ENCODE data around the gene MTERF4.

MTERF4 gene

DNA sequence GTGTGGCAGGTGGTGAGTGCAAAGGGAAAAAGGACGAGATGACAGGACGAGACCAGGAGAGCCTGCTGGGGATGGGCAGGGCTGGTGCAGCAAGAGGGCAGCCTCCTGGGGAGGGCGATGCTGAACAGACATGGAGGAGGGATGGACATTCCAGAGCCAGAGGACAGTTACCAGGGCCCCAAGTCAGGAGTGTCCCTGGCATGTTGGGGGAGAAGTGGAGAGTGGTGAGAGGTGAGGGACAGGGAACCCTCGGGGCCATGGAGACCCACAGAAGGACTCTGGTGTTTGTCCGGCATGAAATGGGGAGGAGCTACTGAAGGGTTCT, 19.0 kb downstream of the MTERF4 start:
- H3K27ac ChIP-seq, result no peak overlapping the region
- TF ChIP-seq, protein P1, sequence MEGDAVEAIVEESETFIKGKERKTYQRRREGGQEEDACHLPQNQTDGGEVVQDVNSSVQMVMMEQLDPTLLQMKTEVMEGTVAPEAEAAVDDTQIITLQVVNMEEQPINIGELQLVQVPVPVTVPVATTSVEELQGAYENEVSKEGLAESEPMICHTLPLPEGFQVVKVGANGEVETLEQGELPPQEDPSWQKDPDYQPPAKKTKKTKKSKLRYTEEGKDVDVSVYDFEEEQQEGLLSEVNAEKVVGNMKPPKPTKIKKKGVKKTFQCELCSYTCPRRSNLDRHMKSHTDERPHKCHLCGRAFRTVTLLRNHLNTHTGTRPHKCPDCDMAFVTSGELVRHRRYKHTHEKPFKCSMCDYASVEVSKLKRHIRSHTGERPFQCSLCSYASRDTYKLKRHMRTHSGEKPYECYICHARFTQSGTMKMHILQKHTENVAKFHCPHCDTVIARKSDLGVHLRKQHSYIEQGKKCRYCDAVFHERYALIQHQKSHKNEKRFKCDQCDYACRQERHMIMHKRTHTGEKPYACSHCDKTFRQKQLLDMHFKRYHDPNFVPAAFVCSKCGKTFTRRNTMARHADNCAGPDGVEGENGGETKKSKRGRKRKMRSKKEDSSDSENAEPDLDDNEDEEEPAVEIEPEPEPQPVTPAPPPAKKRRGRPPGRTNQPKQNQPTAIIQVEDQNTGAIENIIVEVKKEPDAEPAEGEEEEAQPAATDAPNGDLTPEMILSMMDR (conservative IDR thresholded peaks at IDR 0.05), result no peak
- TF ChIP-seq ZFX (IDR thresholded peaks at IDR 0.05), result no peak

DNA sequence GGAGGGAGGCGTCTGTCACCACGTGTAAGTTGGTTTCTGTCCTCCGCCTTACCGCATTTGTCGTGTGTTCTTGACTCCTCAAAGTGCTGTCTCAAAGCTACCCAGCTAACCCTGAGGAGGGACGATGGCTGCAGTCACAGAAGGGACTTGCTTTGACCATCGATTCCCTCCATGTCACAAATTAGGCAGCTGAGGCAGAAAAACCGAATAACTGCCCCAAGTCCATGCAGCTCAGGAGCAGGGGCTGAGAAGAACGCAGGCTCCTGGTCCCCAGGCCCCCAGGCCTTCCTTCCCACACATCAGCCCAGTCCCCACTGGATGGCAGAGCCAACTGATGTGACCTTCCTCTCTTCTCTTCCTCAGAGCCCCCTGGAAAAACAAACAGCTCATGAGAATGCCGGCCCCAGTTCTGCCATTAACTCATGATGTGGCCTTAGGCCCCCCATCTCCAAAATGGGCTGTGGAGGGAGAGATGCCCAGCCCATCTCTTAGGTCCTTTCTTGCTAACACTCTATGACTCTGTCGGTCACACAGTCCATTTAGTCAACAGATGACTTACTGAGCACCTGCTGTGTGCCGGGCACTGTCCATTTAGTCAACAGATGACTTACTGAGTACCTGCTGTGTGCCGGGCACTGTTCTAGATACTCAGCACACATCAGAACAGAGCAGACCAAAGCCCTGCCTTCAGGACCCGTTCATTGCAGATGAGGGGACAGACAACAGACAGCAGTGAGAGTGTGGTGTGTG, 19.6 kb downstream of the MTERF4 start:
- no peak overlapping the region for H3K27ac ChIP-seq
- no peak for TF ChIP-seq ZFX (IDR thresholded peaks at IDR 0.05)
- TF ChIP-seq, protein P1 (conservative IDR thresholded peaks at IDR 0.05), result no peak

DNA sequence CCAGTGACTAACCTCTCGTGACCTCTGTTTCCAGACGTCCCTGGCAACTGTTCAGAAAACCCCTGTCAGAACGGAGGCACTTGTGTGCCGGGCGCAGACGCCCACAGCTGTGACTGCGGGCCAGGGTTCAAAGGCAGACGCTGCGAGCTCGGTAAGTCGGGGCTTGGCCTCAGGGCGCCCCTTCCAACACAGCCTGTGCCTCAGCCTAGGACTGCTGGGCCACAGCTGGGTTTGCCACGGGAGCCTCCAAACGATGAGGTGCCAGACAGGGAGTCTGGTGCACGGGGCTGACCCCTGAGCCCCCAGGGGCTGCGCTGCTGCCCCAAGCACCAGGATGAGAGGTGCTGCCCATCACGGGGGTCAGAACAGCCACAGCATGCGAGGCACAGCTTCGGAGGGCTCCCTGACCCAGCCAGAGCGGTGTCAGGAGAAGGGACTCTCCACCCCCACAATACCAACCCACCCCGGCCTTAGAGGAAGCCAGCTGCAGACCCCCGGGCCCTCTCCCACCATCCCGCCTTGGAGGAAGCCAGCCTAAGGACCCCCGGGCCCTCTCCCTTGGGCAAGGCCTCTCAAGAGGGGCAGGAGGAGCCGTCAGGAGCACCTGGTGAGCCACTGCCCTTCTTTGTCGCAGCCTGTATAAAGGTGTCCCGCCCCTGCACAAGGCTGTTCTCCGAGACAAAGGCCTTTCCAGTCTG, 20.3 kb downstream of the MTERF4 start:
- no peak overlapping the region for H3K27ac ChIP-seq
- no peak for TF ChIP-seq ZFX (IDR thresholded peaks at IDR 0.05)
- TF ChIP-seq, protein P1 (conservative IDR thresholded peaks at IDR 0.05), result no peak

DNA sequence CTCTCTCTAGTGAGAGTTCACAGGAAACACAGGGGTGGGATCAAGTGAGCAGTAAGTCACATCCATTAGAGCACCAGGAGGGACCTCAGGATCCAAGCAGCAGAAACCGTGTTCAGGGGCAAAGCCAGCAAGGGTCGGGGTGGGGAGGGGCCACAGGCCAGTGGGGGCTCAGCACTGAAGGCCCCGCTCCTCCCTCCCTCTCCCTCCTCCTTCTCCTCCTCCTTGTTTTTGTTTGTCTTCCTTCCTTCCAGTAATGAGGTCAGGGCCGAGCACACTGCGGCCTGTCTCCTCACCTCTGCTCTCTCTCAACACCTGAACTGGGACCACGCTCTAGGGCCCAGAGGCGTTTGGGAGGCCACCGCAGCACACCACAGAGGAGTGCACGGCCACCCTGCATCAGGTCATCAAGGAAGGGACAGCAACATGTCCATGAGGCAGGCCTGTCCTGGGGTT, 20.9 kb downstream of the MTERF4 start:
- no peak overlapping the region for H3K27ac ChIP-seq
- TF ChIP-seq ZFX (IDR thresholded peaks at IDR 0.05), result no peak
- TF ChIP-seq, protein P1 (conservative IDR thresholded peaks at IDR 0.05), result no peak

DNA sequence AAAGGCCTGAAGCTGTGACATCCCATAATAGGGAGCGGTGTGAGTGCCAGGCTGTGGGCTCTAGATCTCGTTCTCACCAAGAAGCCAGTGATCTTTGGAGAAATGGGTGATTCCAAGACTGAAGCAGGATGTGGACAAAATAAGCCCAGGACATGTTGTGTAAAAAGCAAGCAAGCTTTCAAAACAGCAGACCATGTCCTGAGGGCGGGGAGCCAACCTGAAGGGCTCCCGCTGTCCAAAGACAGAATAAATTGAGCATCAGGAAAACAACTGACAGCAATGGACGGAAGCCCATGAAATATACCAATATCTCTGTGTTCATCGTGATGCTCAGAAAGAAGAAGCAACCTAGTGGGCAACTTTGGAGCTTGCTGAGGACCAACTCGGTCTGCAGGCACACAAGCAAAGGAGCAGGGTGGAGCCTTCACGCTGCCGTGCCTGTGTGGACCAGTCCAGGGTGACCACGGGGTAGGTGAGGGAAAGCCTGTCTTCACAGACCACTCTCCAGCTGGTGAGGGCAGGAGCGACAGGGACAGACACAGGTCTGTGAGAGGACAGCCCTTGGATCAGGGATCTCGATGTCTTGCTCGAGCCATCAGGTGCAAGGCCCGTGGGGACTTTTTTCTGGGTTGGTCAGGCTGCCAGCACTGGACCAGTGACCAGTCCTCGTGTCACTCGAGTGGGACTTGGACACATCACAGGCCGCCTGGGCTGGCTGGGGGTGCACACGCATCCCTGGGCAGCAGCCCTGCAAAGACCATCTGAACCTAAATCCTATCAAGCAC, 21.5 kb downstream of the MTERF4 start:
- H3K27ac ChIP-seq, result no peak overlapping the region
- TF ChIP-seq, protein P1 (conservative IDR thresholded peaks at IDR 0.05), result no peak

DNA sequence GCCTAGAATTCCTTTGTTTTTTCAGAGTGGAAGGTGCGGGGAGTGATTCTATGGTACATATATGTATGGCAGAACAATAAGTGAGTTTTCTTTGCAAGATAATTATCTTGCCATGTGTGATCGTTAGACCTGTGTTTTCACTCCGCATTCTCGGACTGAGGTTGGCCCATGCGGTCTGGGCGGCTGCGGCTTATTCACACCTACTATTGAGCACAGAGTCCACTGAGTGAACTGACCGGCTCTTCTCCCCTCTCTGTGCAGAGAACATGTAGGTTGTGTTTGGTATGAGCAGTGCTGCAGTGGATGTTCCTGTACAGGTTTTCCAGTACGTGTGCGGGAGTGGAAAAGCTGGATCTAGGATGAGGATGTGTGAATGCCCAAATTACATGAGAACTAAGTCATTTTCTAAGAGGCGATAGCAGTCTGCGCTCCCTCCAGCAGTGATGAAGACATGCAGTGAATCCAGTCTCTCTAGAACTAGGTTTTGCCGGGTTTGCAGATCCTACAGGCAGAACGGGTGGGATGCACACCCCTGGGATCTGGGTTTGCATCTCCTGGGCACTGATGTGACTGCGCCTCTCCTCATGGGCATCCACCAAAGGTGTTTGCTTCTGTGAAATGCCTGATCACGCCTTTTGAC, 27.1 kb downstream of the MTERF4 start:
- no peak for TF ChIP-seq ZFX (IDR thresholded peaks at IDR 0.05)
- TF ChIP-seq, protein P1 (conservative IDR thresholded peaks at IDR 0.05), result no peak
- H3K27ac ChIP-seq, result no peak overlapping the region

Data from C4-2B (cell line).